Measurements from ENCODE around the gene MMP20. TPM values are rescaled to one million over a fixed set of nuclear protein-coding genes. Genes with fewer than 3 reads are reported as not detected.
A peak's percentile ranks its signal among the peaks of the same experiment; 100 is the strongest.

MMP20 gene
- total RNA-seq, 1 experiment from 2014 or later = 0.30 TPM

DNA sequence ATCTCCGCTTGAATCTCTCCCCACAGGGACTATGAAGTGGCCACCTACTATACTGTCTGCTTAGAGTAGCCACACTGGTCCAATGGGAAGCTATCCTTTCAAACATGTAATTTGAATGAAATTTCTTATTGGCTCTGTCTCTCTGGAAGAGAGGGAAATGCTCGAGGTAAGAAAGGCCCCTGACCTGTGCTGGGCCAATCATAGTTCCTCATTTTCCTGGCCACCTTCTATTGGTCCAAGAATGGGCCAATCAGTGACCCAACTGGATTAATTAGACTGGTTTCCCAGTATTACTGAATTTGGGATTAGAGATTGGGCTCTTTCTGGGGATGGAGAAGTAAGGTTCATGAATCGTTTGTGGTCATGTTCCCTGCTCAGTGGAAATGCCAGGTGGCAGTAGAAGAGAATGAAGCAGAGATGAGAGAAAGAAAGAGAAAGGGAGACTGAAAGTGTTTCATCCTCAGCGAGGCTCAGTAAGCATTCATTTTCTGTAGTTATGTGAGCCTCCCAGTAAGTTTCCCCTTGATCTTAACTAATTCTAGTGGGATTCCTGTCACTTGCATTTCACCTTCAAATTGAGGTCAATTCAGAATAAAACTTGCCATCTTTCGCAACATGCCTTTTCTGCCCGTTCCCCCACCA is 8.4 kb upstream of the MMP20 start:
- H2AFZ ChIP-seq (ENCODE audit: low read depth, low read length, poor library complexity, severe bottlenecking) = peak overlapping the region; percentile 70
- intact Hi-C loops (cut with micrococcal nuclease) = no loop called here
- peaks cover 3 to 10% of the 10 kb centered on the region in 2 experiments; a peak in 3 of 4 replicates for H3K4me1 ChIP-seq (ENCODE audit: control insufficient read depth in 1 of 2, insufficient read depth in 2 of 2, low read length in 2 of 2)
- TF ChIP-seq ELF1 (IDR thresholded peaks at IDR 0.05; ENCODE audit: borderline replicate concordance, low read depth) = no peak
- TF ChIP-seq POLR2AphosphoS5 (IDR thresholded peaks at IDR 0.05; ENCODE audit: low read depth, low read length) = no peak
- TF ChIP-seq EZH2 (IDR thresholded peaks at IDR 0.05) = no peak
- no peak for TF ChIP-seq SRF (IDR thresholded peaks at IDR 0.05; ENCODE audit: low read depth)
- TF ChIP-seq TCF7L2 (IDR thresholded peaks at IDR 0.05; ENCODE audit: borderline replicate concordance, extremely low read depth, insufficient read depth, insufficient read length) = no peak
- TF ChIP-seq, protein P1, sequence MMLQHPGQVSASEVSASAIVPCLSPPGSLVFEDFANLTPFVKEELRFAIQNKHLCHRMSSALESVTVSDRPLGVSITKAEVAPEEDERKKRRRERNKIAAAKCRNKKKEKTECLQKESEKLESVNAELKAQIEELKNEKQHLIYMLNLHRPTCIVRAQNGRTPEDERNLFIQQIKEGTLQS (IDR thresholded peaks at IDR 0.05) = no peak
- no peak for TF ChIP-seq ZNF274 (IDR thresholded peaks at IDR 0.05; ENCODE audit: low read depth, low read length)
- TF ChIP-seq, protein P2, sequence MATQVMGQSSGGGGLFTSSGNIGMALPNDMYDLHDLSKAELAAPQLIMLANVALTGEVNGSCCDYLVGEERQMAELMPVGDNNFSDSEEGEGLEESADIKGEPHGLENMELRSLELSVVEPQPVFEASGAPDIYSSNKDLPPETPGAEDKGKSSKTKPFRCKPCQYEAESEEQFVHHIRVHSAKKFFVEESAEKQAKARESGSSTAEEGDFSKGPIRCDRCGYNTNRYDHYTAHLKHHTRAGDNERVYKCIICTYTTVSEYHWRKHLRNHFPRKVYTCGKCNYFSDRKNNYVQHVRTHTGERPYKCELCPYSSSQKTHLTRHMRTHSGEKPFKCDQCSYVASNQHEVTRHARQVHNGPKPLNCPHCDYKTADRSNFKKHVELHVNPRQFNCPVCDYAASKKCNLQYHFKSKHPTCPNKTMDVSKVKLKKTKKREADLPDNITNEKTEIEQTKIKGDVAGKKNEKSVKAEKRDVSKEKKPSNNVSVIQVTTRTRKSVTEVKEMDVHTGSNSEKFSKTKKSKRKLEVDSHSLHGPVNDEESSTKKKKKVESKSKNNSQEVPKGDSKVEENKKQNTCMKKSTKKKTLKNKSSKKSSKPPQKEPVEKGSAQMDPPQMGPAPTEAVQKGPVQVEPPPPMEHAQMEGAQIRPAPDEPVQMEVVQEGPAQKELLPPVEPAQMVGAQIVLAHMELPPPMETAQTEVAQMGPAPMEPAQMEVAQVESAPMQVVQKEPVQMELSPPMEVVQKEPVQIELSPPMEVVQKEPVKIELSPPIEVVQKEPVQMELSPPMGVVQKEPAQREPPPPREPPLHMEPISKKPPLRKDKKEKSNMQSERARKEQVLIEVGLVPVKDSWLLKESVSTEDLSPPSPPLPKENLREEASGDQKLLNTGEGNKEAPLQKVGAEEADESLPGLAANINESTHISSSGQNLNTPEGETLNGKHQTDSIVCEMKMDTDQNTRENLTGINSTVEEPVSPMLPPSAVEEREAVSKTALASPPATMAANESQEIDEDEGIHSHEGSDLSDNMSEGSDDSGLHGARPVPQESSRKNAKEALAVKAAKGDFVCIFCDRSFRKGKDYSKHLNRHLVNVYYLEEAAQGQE (IDR thresholded peaks at IDR 0.05; ENCODE audit: low read depth) = no peak
- TF ChIP-seq, protein P3, sequence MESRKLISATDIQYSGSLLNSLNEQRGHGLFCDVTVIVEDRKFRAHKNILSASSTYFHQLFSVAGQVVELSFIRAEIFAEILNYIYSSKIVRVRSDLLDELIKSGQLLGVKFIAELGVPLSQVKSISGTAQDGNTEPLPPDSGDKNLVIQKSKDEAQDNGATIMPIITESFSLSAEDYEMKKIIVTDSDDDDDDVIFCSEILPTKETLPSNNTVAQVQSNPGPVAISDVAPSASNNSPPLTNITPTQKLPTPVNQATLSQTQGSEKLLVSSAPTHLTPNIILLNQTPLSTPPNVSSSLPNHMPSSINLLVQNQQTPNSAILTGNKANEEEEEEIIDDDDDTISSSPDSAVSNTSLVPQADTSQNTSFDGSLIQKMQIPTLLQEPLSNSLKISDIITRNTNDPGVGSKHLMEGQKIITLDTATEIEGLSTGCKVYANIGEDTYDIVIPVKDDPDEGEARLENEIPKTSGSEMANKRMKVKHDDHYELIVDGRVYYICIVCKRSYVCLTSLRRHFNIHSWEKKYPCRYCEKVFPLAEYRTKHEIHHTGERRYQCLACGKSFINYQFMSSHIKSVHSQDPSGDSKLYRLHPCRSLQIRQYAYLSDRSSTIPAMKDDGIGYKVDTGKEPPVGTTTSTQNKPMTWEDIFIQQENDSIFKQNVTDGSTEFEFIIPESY (IDR thresholded peaks at IDR 0.05; ENCODE audit: extremely low read depth, insufficient replicate concordance, low read length) = no peak
- TF ChIP-seq, protein P4, sequence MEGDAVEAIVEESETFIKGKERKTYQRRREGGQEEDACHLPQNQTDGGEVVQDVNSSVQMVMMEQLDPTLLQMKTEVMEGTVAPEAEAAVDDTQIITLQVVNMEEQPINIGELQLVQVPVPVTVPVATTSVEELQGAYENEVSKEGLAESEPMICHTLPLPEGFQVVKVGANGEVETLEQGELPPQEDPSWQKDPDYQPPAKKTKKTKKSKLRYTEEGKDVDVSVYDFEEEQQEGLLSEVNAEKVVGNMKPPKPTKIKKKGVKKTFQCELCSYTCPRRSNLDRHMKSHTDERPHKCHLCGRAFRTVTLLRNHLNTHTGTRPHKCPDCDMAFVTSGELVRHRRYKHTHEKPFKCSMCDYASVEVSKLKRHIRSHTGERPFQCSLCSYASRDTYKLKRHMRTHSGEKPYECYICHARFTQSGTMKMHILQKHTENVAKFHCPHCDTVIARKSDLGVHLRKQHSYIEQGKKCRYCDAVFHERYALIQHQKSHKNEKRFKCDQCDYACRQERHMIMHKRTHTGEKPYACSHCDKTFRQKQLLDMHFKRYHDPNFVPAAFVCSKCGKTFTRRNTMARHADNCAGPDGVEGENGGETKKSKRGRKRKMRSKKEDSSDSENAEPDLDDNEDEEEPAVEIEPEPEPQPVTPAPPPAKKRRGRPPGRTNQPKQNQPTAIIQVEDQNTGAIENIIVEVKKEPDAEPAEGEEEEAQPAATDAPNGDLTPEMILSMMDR (IDR thresholded peaks at IDR 0.05 in 2 of 3, conservative IDR thresholded peaks at IDR 0.05 in 1 of 3; ENCODE audit: borderline replicate concordance in 1 of 3, insufficient read depth in 1 of 3, low read depth in 2 of 3, low read length in 2 of 3) = no peak
- TF ChIP-seq FOSL1 (IDR thresholded peaks at IDR 0.05; ENCODE audit: low read depth) = no peak
- no peak for TF ChIP-seq EZH2phosphoT487 (IDR thresholded peaks at IDR 0.05; ENCODE audit: borderline replicate concordance)
- no peak for TF ChIP-seq RAD21 (IDR thresholded peaks at IDR 0.05; ENCODE audit: low read depth)
- TF ChIP-seq POLR2A (IDR thresholded peaks at IDR 0.05; ENCODE audit: borderline replicate concordance, extremely low read depth, insufficient read depth, insufficient read length) = no peak
- no peak for TF ChIP-seq SIN3A (IDR thresholded peaks at IDR 0.05; ENCODE audit: low read depth)
- TF ChIP-seq JUND (IDR thresholded peaks at IDR 0.05) = no peak
- no peak for TF ChIP-seq CEBPB (IDR thresholded peaks at IDR 0.05; ENCODE audit: low read depth)
- TF ChIP-seq, protein P5, sequence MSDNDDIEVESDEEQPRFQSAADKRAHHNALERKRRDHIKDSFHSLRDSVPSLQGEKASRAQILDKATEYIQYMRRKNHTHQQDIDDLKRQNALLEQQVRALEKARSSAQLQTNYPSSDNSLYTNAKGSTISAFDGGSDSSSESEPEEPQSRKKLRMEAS (IDR thresholded peaks at IDR 0.05) = no peak
- no peak for TF ChIP-seq YY1 (IDR thresholded peaks at IDR 0.05; ENCODE audit: extremely low read depth, insufficient replicate concordance, low read depth, low read length)
- TF ChIP-seq SP1 (IDR thresholded peaks at IDR 0.05; ENCODE audit: low read depth) = no peak
- ChIA-PET RAD21 (ENCODE audit: low non-redundant PET in 1 of 2, low total read pairs in 2 of 2, uncharacterized antibody in 2 of 2, unreplicated experiment in 2 of 2) (no interaction called here), CTCF (no interaction called here), POLR2A (no interaction called here)
- no peaks in the 10 kb centered on the region for H3K79me2 ChIP-seq (ENCODE audit: insufficient read depth, low read length)
- no TSS peak for BruUV-seq (replicated peaks)
- H3K27ac ChIP-seq (ENCODE audit: low read depth, low read length) = no peak overlapping the region
- ATAC-seq = no peak
- no peak overlapping the region for H3K4me2 ChIP-seq (ENCODE audit: low read length)
- no peaks in the 10 kb centered on the region for H3K36me3 ChIP-seq (ENCODE audit: control insufficient read depth in 1 of 2, insufficient read depth in 2 of 2, low read length in 2 of 2)
- H3K9ac ChIP-seq (ENCODE audit: low read length) = no peak overlapping the region
- no peaks in the 10 kb centered on the region for H3K9me2 ChIP-seq (ENCODE audit: insufficient read depth)
- H3K4me3 ChIP-seq (replicated peaks in 1 of 2; ENCODE audit: low read depth in 1 of 2, low read length in 2 of 2) = no peak overlapping the region
- no peaks in the 10 kb centered on the region for H4K20me1 ChIP-seq (ENCODE audit: insufficient read depth)
- H3K27me3 ChIP-seq (ENCODE audit: insufficient read depth, low read length) = no peaks in the 10 kb centered on the region
- H3K9me3 ChIP-seq (ENCODE audit: control insufficient read depth in 1 of 2, insufficient read depth in 1 of 2, low read depth in 1 of 2, low read length in 2 of 2) = no peaks in the 10 kb centered on the region
- no peak for DNase-seq (ENCODE audit: low read depth, low spot score)
